GM19467 (cell line): ENCODE results near the gene FAM135A.
"Not testable (repeated sequence)": the region's sequence is repeated elsewhere in the genome, so short reads cannot be mapped to it uniquely, and the experiment has no call there.

Experiments
- ATAC-seq: cut with Tn5 transposase; IDR thresholded peaks from one replicate; pipeline ENCODE4 v1.9.1; 2021; ENCODE audit warnings: mild to moderate bottlenecking, moderate library complexity; ENCODE audit not compliant: unreplicated experiment

The FAM135A gene

GRCh38 chr6:70531133-70531532 is 117.8 kb downstream of the FAM135A start:
- ATAC-seq, result no peak

- ATAC-seq, result no peak
Measured at GRCh38 chr6:70537266-70537665, 124.0 kb downstream of the FAM135A start.

- peak; percentile 71 for ATAC-seq
Measured at GRCh38 chr6:70538376-70538775, 125.1 kb downstream of the FAM135A start.

GRCh38 chr6:70547313-70547712 is 134.0 kb downstream of the FAM135A start:
- ATAC-seq, result no peak

- ATAC-seq, result no peak
Measured at GRCh38 chr6:70547905-70548304, 134.6 kb downstream of the FAM135A start.

- no peak for ATAC-seq
Measured at GRCh38 chr6:70549327-70549726, 136.0 kb downstream of the FAM135A start.

- no peak for ATAC-seq
Measured at GRCh38 chr6:70551566-70551965, 138.3 kb downstream of the FAM135A start.

GRCh38 chr6:70552286-70552940 is 139.1 kb downstream of the FAM135A start:
- not testable (repeated sequence) for ATAC-seq

- no peak for ATAC-seq
Measured at GRCh38 chr6:70552974-70553373, 139.7 kb downstream of the FAM135A start.

- no peak for ATAC-seq
Measured at GRCh38 chr6:70557998-70558397, 144.7 kb downstream of the FAM135A start.

GRCh38 chr6:70562401-70562800 is 149.1 kb downstream of the FAM135A start:
- not testable (repeated sequence) for ATAC-seq

- no peak for ATAC-seq
Measured at GRCh38 chr6:70563530-70563929, 150.2 kb downstream of the FAM135A start.

- peak; percentile 100 for ATAC-seq
Measured at GRCh38 chr6:70566751-70567382, 153.6 kb downstream of the FAM135A start, which contains the start of gene SDHAF4. Gene SDHAF4, plus strand, starts transcription at chr6:70566930. Its CDS starts 11 bp downstream, at chr6:70566941.

GRCh38 chr6:70574643-70575042 is 161.3 kb downstream of the FAM135A start:
- no peak for ATAC-seq

GRCh38 chr6:70575899-70576495 is 162.7 kb downstream of the FAM135A start:
- no peak for ATAC-seq

- ATAC-seq, result peak; percentile 98
Measured at GRCh38 chr6:70586114-70586513, 172.8 kb downstream of the FAM135A start.

- no peak for ATAC-seq
Measured at GRCh38 chr6:70590400-70590799, 177.1 kb downstream of the FAM135A start.

- no peak for ATAC-seq
Measured at GRCh38 chr6:70592391-70593117, 179.2 kb downstream of the FAM135A start.

- ATAC-seq, result no peak
Measured at GRCh38 chr6:70593118-70593486, 179.8 kb downstream of the FAM135A start.

- ATAC-seq, result no peak
Measured at GRCh38 chr6:70599187-70599586, 185.9 kb downstream of the FAM135A start.

GRCh38 chr6:70601014-70601413 is 187.7 kb downstream of the FAM135A start:
- ATAC-seq, result no peak

- ATAC-seq, result no peak
Measured at GRCh38 chr6:70604254-70604653, 190.9 kb downstream of the FAM135A start.
